Activated naive CD8-positive, alpha-beta T cell treated with anti-CD3 and anti-CD28 coated beads, Interleukin-2, amount 50 U/mL, for 24 hours (primary cell): Measurements from ENCODE around the gene NLRC3.

ENCODE experiments used
- ATAC-seq: fragments of 150-1000 bp; cut with Tn5 transposase; one replicate; pipeline ENCODE4 v1.10.0; 2021
- DNase-seq: peaks from one replicate; pipeline ENCODE4 v3.0.0; 2021
- H3K27ac Mint-ChIP-seq: one replicate; pipeline ENCODE4 v1.8.0; 2021; ENCODE audit warnings: mild to moderate bottlenecking, mixed read lengths
- H3K27me3 Mint-ChIP-seq: one replicate; pipeline ENCODE4 v1.8.0; 2021; ENCODE audit warnings: mixed read lengths
- H3K36me3 Mint-ChIP-seq: one replicate; pipeline ENCODE4 v1.8.0; 2021; ENCODE audit warnings: low read depth, mixed read lengths
- H3K4me1 Mint-ChIP-seq: one replicate; pipeline ENCODE4 v1.8.0; 2021; ENCODE audit warnings: mixed read lengths
- H3K4me3 Mint-ChIP-seq: one replicate; pipeline ENCODE4 v1.8.0; 2021; ENCODE audit warnings: mild to moderate bottlenecking, moderate library complexity, mixed read lengths
- H3K9me3 Mint-ChIP-seq: one replicate; pipeline ENCODE4 v1.8.0; 2021; ENCODE audit warnings: mixed read lengths

NLRC3 gene

DNA sequence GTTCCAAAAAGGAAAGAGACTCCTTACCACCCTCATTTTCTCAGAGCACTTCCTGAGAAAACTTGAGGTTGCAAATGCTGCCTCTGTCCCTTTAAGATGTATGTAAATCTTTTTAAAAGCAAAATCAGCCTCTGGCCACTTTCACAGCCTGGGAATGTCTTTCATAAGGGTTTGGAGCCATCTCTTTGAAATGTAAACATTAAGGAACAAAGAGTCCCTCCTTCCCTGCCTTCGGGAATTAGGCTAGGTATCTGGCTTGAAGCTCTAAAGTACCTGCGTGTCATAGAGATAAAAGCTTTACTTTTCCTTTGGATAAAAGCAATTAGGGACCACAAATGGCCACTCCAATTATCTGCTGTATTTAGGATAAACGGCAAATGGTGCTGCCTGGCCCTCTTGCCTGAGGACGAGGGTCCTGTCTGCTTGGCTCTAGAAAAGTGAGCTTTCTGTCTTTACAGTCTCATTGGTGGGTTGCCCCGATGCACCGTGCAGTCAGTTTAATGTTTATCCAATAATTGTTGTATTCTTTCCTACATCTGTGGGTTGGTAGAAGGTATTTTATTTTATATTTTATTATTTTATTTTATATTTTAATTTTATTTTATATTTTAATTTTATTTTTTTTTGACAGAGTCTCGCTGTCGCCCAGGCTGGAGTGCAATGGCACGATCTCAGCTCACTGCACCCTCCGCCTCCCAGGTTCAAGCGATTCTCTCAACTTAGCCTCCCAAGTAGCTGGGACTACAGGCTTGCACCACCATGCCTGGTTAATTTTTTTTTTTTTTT lies 23.9 kb downstream of the NLRC3 start:
- Mint-ChIP-seq H3K4me1 (no peaks in the 10 kb centered on the region), H3K27ac (no peak overlapping the region), H3K9me3 (peaks cover 8% of the 10 kb centered on the region), H3K4me3 (no peak overlapping the region), H3K27me3 (no peaks in the 10 kb centered on the region), H3K36me3 (peaks cover 28% of the 10 kb centered on the region)
- no peak for DNase-seq
- no peak for ATAC-seq

DNA sequence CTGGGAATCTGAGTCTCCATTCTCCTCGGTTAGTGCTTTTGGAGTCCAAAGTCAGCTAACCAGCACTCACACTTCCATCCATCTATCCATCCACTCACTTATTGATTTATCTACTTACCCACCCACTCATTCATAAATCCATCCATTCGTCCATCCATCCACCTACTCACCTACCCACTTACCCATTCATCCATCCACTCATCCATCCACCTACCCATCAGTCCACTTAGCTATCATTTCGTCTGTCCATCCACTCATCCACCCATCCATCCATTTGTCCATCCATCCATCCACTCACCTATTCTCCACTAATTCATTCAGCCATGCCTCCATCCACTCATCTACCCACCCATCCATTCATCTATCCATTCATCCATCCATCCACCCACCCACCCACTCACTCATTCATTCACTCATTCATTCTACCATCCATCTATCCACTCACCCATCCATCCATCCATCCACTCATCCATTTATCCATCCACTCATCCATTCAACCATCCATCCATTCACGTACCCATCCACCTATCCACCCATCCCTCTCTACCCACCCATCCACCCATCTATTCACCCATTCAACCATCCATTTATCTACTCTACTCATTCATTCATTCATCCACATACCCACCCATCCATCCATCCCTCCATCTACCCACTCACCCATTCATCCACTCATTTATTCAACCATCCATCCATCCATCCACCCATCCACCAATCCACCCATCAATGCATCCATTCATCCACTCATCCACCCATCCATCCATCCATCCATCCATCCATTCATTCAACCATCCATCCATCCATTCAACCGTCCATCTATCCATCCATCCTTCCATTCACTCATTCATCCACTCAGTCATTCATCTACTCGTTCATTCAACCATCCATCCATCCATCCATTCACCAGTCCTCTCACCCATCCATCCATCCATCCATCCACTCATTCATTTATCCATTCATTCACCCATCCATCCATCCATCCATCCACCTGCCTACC lies 26.1 kb downstream of the NLRC3 start:
- no peaks in the 10 kb centered on the region for H3K4me1 Mint-ChIP-seq
- H3K27me3 Mint-ChIP-seq = no peaks in the 10 kb centered on the region
- ATAC-seq (no peak), DNase-seq (no peak)
- no peak overlapping the region for H3K4me3 Mint-ChIP-seq
- peaks cover 8% of the 10 kb centered on the region for H3K9me3 Mint-ChIP-seq
- H3K27ac Mint-ChIP-seq = no peak overlapping the region
- H3K36me3 Mint-ChIP-seq = peaks cover 21% of the 10 kb centered on the region

GRCh38 chr16:3549906-3550305 lies 27.3 kb downstream of the NLRC3 start:
- no peaks in the 10 kb centered on the region for H3K27me3 Mint-ChIP-seq
- ATAC-seq = no peak
- H3K4me1 Mint-ChIP-seq = no peaks in the 10 kb centered on the region
- H3K27ac Mint-ChIP-seq = no peak overlapping the region
- DNase-seq = no peak
- peaks cover 8% of the 10 kb centered on the region for H3K9me3 Mint-ChIP-seq
- peaks cover 21% of the 10 kb centered on the region for H3K36me3 Mint-ChIP-seq
- H3K4me3 Mint-ChIP-seq = no peak overlapping the region

- no peak overlapping the region for H3K4me3 Mint-ChIP-seq
Observed at GRCh38 chr16:3548859-3549258, 28.3 kb downstream of the NLRC3 start.

GRCh38 chr16:3548445-3548844 lies 28.8 kb downstream of the NLRC3 start:
- DNase-seq (no peak), ATAC-seq (peak; percentile 43)
- H3K27me3 Mint-ChIP-seq = no peaks in the 10 kb centered on the region
- H3K4me3 Mint-ChIP-seq = no peak overlapping the region
- peaks cover 21% of the 10 kb centered on the region for H3K36me3 Mint-ChIP-seq
- H3K27ac Mint-ChIP-seq = no peak overlapping the region
- H3K4me1 Mint-ChIP-seq = no peaks in the 10 kb centered on the region
- peaks cover 8% of the 10 kb centered on the region for H3K9me3 Mint-ChIP-seq

More at GRCh38 chr16:3548859-3549258, 28.3 kb downstream of the NLRC3 start:
- Mint-ChIP-seq H3K27me3 (no peaks in the 10 kb centered on the region), H3K27ac (no peak overlapping the region), H3K36me3 (peaks cover 21% of the 10 kb centered on the region), H3K4me1 (no peaks in the 10 kb centered on the region), H3K9me3 (peaks cover 8% of the 10 kb centered on the region)
- no peak for ATAC-seq
- DNase-seq = no peak

DNA sequence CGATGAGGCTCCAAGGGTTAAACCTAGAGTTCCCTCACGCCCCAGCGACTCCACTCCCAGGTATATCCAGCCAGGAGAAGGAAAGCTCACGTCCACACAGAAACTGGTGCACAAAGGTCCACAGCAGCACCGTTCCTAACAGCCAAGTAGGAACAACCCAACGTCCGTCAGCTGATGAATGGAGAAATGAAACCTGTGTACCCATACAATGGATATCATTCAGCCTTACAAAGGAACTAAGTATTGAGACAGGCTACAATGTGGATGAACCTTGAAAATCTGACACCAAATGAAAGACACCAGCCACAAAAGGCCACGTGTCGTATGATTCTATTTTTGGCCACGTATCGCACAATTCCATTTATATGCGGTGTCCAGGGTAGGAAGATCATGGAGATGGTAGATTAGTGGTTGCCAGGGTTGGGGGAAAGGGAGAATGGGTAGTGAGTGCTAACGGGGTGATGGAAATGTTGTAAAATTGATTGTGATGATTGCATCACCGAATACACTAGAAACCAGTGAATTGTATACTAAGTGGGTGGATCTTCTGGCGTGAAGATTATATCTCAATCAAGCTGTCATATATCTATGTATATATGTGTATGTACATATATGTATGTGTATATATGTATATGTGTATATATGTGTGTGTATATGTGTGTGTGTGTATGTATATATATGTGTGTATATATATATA lies 30.1 kb downstream of the NLRC3 start:
- no peak overlapping the region for H3K4me3 Mint-ChIP-seq
- H3K36me3 Mint-ChIP-seq = peaks cover 19% of the 10 kb centered on the region
- H3K27ac Mint-ChIP-seq = no peak overlapping the region
- DNase-seq = no peak
- H3K27me3 Mint-ChIP-seq = no peaks in the 10 kb centered on the region
- no peak for ATAC-seq
- H3K4me1 Mint-ChIP-seq = no peaks in the 10 kb centered on the region
- H3K9me3 Mint-ChIP-seq = peaks cover 8% of the 10 kb centered on the region

- Mint-ChIP-seq H3K4me1 (no peaks in the 10 kb centered on the region), H3K4me3 (no peak overlapping the region), H3K27me3 (no peaks in the 10 kb centered on the region), H3K9me3 (no peaks in the 10 kb centered on the region), H3K36me3 (peaks cover 10% of the 10 kb centered on the region), H3K27ac (no peak overlapping the region)
- DNase-seq (no peak), ATAC-seq (no peak)
Observed at GRCh38 chr16:3542601-3543373, 34.4 kb downstream of the NLRC3 start.

DNA sequence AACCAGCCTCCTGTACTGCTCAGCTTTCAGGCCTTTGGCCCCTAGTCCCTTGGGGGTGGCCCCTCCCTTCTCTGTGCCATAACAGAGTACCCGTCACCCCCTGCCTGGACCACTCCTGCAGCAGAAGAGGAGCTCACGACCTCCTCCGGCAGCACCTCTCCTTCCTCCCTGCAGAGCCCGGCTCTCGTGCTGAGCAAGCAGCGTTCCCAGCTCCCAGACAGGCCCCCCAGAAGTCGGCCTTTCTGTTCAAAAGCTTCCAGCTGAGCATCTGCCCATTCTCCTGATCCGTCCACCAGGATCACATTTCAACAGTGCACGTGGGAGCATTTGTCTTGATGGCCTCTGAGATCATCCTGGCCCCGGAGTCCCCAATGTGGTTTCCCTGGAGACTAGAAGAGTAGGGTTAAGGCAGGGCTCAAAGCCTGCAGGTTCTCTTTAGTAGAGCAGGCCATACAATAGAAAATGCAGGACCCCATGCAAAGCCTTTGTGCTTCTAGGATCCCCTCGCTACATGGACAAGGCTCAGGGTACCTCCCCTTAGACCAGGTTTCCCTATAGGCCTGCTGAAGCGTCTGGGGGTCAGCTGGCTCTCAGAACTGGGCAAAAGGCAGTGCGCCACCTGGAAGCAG lies 35.6 kb downstream of the NLRC3 start:
- Mint-ChIP-seq H3K4me1 (no peaks in the 10 kb centered on the region), H3K9me3 (no peaks in the 10 kb centered on the region), H3K27me3 (no peaks in the 10 kb centered on the region), H3K36me3 (peaks cover 10% of the 10 kb centered on the region), H3K27ac (no peak overlapping the region), H3K4me3 (no peak overlapping the region)
- ATAC-seq = no peak
- no peak for DNase-seq

DNA sequence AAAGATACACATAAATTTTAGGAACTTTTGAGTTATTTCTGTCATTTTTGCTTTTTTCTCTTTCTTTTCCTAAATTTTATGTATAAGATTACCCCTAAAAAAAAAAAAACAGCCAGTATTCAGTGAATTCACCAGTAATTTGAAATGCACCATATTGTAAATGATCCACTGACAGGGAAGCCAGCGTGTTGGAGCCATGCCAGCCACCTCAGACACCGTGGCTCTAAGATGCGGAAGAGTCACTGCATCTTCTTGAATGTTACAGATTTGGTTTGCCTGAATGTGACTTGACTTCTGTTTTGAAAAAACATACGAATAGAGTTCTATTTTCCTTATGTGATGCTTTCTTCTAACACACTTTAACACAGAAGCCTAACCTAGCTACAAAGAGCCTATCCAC lies 39.0 kb downstream of the NLRC3 start:
- no peaks in the 10 kb centered on the region for H3K27me3 Mint-ChIP-seq
- no peak overlapping the region for H3K27ac Mint-ChIP-seq
- H3K36me3 Mint-ChIP-seq = peaks cover 13% of the 10 kb centered on the region
- DNase-seq (no peak), ATAC-seq (no peak)
- H3K9me3 Mint-ChIP-seq = no peaks in the 10 kb centered on the region
- no peaks in the 10 kb centered on the region for H3K4me1 Mint-ChIP-seq
- H3K4me3 Mint-ChIP-seq = no peak overlapping the region

- Mint-ChIP-seq H3K9me3 (no peaks in the 10 kb centered on the region), H3K36me3 (peaks cover 17% of the 10 kb centered on the region), H3K4me3 (no peak overlapping the region), H3K4me1 (no peaks in the 10 kb centered on the region), H3K27ac (no peak overlapping the region), H3K27me3 (no peaks in the 10 kb centered on the region)
- DNase-seq (no peak), ATAC-seq (no peak)
Observed at GRCh38 chr16:3536851-3537250, 40.4 kb downstream of the NLRC3 start.

- no peaks in the 10 kb centered on the region for H3K9me3 Mint-ChIP-seq
Observed at GRCh38 chr16:3536271-3536731, 40.9 kb downstream of the NLRC3 start.

GRCh38 chr16:3534126-3534525 lies 43.1 kb downstream of the NLRC3 start:
- Mint-ChIP-seq H3K4me3 (no peak overlapping the region), H3K27ac (no peak overlapping the region)
- no peak for ATAC-seq

More at GRCh38 chr16:3536271-3536731, 40.9 kb downstream of the NLRC3 start:
- DNase-seq (no peak), ATAC-seq (no peak)
- H3K27ac Mint-ChIP-seq = no peak overlapping the region
- H3K36me3 Mint-ChIP-seq = peaks cover 17% of the 10 kb centered on the region
- no peaks in the 10 kb centered on the region for H3K27me3 Mint-ChIP-seq
- no peaks in the 10 kb centered on the region for H3K4me1 Mint-ChIP-seq
- no peak overlapping the region for H3K4me3 Mint-ChIP-seq

DNA sequence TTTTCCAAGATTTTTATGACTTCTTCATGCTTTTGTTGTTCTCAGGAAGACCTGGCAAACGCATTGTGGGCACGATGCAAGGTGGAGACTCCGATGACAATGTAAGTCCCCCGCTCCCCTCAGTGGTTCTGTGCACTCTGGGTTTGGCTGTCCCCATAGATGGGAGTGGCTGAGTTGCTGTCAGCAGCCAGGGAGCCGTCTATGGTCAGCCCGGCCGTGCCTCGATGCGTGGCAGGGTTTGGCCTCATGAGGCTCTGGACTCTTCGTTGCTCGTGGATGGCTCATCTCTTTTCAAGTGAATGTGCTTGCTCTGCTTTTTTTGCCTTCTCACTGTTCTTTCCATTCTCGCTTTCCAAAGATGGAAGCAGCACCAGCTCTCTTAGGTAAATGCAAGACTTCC lies 44.5 kb downstream of the NLRC3 start:
- no peak for ATAC-seq
- no peak for DNase-seq
- Mint-ChIP-seq H3K9me3 (no peaks in the 10 kb centered on the region), H3K27me3 (no peaks in the 10 kb centered on the region), H3K36me3 (peaks cover 11% of the 10 kb centered on the region), H3K27ac (no peak overlapping the region), H3K4me1 (no peaks in the 10 kb centered on the region), H3K4me3 (no peak overlapping the region)

More at GRCh38 chr16:3534126-3534525, 43.1 kb downstream of the NLRC3 start:
- no peak for DNase-seq
- H3K36me3 Mint-ChIP-seq = peaks cover 10% of the 10 kb centered on the region
- no peaks in the 10 kb centered on the region for H3K27me3 Mint-ChIP-seq
- H3K4me1 Mint-ChIP-seq = no peaks in the 10 kb centered on the region
- no peaks in the 10 kb centered on the region for H3K9me3 Mint-ChIP-seq
